ENCODE data around the gene ARID1B.

The ARID1B gene

DNA sequence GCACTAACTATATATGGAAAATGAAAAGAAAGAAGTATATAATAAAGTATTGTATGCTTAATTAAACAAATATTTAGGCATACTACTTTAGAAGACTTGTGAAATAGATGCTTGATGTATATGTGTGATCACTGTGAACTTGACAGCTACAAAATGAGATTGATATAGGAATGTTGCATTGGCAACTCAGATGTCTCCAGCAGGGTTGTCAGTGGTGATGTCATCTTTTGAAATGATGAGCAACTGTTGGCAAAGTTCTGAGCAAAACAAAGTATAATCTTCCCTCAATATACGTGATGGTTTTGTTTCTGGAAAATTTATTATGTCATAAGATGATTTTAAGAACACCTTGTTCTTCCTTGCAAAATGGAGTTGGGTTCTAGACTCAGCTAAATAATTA lies 133.8 kb downstream of the ARID1B start:
- no peak for DNase-seq

DNA sequence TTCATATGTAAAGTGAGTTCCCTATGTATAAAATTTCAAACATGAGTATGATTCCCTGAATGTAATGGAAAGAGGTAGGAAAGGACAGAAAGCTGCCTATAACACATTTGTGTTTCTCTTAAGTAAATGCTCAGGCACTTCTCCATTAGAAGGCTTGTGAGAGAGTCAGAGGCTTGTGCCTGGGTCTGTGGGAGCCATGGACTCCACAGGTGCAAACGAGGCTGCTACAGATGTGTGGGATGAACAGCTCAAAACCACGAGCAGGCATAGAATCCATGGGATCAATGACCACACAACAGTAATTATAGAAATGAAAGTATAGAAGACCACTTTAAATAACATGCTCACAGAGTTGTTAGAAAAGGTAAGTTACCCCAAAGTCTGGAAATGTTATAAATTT lies 134.4 kb downstream of the ARID1B start:
- DNase-seq: no peak

DNA sequence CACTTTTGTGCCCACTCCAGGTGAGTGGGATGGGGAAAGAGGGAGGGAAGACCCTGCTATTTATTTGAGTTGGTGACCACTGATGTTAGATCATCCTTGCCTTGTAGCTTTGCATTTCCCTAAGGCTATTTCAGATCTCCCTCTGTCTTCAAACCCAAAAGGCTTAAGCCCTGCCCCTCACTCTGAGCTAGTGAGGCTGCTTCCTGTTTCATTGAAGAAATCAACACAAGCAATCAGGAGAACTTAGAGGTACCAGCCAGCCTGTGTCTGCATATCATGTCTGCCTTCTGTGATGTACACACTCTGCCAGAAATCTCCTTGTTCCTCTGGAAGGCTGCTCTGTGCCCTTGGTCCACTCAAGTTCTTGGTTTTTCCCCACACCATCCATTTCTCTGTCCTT lies 135.3 kb downstream of the ARID1B start:
- no peak for DNase-seq

DNA sequence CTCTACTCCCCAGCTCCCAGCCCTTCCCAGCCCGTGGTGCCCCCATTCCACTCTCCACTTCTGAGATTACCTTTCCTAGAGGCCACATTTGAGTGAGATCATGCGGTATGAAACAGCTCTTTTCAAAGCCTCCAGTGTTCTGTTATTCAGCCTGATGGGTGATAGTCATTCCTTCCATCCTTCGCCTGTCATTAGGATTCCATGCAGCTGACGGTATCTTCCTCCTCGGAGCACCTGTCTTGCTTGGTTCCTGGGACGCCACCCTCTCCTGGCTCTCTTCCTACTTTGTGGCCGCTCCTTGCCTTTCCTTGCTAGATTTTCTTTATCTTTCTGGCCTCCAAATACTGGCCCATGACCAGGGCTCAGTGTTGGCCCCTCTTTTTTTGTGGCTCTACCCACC lies 137.0 kb downstream of the ARID1B start:
- DNase-seq: no peak

DNA sequence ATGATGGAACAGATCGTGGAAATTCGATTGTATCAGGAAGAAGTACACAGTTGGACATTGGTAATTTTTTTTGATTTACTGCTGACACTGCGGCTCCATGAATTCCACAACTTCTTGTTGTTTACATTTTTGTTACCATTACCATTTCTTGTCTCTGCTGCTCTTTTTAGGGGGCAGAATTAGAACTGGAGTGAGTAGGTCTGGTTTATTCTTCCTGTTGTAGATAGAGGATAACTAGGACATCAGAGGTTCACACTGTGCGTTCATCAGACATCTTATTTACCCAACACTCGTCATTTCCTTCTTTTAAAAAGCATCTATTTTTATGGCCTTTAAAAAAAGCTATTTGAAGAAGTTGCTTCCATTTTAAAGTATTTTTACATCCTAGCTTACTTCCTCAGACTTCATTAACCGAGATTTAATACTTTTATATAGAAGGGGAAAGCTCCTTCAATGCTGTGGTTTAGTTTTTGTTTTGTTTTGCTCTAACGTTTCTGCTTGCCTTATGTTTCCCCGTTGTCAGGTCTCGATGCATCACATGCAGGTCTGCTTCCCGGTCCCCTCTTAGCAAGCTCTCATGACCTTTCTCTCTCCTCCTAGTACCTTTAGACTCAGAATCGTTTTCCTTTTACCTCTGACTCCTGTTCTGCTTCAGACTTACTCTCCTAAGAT lies 139.1 kb downstream of the ARID1B start:
- no peak for DNase-seq

DNA sequence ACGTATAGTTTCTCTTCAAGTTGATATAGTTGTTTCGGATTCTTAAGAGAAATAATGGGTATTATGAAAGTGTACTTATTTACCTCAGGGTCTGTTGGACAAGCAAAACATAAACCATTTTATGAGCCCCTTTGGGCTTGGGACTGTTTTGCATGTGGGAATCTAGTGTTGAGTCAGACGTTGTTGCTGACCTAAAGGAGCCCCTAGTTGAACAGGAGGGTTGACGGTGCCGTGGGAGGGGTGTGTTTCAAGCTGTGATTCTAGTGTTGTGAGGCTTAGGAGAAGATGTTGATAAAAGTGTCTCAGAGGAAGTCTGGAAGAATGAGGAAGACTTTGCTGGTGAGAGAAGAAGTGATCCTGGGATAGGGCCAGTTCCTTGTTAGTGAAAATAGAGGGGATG lies 140.0 kb downstream of the ARID1B start:
- no peak for DNase-seq

DNA sequence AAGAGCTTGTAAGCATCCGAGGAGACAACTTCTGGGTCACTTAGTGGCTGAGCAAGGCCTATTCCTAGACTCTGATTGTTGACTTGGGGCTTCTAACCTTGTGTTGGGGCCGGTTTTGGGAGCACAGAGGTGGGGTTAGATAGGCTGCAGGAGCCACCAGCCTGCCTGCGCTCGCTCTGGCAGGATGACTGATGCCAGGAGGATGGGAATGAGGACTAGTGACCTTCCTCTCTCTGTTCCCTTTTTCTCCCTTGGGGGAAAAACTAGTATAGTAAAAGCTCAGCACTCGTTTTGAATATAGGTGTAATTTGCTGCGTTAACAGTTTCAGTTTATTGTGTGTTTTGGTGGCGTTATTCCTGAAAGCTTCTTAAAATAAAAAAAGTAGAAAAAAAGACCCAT lies 141.5 kb downstream of the ARID1B start:
- no peak for DNase-seq

DNA sequence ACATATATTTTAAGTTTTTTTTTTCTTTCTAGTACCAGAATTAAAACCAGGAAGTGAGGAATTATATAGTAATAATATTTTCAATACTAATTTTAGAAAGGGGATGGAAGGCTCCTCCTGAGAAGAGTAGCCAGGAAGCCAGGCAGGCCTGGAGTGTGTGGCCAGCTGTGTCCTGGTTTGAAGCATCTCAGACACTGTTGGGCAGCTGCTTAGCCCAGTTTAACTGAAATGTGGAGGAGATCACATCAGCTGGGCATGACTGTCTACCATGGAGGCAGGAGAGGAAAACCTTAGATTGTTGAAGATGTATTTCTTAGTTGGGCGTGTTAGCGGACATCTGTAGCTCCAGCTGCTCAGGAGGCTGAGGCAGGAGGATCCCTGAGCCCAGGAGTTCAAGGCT lies 142.2 kb downstream of the ARID1B start:
- no peak for DNase-seq

DNA sequence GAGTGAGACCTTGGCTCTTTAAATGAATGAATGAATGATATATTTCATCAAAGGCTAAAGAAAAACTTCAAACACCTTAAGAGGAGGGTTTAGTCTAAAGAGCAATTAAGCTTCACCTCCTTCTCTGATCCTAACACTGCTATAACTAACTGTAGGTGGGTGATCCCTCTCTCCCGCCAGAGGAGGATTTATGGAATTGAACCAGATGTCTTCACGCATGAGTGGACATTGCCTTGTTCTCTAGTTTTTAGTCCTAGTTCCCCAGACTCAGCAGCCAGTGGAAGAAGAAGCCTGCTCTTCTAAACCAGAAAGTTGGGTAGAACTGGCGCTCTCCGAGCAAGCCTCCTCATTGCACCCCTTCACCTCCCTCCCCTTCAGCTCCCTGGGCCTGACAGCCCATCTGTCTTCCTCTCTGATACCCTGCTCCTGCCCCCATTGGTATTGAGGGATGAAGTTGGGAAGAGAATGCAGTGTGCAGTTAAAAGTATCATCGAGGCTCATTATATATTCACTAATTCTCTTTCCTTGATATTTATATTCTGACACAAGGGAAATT lies 142.7 kb downstream of the ARID1B start:
- peak; percentile 27 for DNase-seq

DNA sequence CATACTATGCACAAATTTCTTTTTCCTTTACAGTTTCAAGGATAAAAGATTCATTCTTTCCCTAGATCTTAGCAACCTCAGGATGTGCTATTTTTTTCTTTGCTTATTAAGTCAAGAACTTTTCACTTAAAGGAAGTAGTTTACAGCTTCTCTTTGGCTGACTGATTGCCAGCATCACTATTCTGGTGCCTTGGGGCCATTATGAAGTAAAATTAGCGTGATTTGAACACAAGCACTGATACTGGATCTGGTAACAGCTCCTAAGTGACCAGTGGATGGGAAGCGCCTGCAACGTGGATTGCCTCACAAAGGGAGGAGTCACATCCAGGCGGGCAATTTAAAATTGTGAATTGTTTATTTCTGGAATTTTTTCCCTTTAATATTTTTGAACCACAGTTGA lies 147.1 kb downstream of the ARID1B start:
- DNase-seq: no peak

DNA sequence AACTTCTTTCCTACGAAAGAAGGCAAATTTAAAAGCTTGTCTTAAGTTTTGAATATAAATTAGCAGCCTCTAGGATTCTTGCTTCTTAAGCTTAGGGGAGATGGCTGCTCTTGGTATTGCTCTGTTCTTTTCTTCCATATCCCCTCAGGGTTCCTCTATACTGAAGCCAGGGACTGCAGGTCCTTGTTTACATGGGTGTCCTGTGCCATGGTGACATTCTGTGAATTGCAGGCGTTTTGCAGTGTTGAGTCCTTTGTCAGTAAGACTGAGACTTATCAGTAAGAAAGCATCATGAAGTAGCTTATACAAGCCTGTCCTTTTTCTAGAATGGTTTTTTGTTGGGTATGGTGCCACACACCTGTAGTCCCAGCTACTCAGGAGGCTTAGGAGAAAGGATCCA lies 147.8 kb downstream of the ARID1B start:
- DNase-seq: no peak

DNA sequence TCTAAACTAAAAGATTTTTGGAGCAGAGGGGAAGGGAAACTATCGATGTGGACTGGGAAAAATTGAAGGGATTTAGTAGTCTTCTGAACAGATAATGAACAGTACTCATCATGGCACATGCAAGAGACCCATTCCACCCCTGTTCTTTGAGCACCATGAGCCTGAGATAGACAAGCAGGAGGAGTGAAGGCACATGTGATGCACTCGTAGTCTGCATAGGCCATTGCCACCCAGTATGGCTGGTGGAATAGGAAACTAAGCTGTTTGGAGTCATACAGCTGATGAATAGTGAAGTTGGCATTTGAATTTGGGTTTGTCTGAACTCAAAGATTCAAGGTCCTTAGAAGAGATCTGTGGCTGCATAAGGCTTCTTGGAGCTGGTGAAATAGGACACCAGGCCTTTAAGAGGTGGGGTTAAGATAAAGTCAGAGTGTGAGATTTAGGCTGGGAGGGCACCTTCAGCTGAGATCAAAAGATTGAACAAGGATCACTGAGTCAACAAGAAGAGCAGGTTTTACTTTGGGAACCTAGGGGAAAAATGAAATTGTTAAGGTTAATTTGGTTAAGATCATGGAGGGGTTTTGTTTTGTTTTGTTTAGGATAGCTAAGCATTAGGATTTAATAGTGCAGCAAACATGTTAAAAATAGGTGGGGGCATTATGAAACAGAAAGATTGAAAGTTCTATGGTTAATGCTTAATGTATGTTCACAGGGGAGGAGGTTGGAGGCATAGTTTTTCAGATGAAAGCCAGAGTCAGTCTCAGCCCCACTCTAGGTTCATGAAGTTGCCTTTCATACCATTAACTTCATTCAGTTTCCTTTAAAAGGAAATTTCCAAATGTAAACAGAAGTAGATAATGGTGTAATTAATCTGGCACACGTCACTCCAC lies 148.8 kb downstream of the ARID1B start:
- no peak for DNase-seq

DNA sequence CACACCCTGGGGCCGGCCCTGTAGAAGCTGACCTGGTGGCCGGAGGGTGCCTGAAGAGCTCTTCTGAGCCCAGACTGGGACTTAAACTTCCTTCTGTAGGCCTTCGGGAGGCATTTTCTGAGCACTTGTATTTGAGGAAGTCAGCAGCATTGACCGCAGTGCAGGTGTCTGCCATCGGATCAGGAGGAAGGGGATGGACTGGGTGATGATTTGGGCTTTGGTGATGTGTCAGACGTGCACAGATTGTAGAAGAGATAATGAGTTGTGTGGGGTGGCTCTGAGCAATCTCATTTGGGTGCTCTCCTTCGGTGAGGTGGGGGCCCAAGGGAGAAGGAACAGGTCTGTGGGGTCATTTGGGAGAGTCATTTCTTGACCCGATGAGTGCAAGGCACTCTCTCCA lies 150.9 kb downstream of the ARID1B start:
- DNase-seq: no peak

DNA sequence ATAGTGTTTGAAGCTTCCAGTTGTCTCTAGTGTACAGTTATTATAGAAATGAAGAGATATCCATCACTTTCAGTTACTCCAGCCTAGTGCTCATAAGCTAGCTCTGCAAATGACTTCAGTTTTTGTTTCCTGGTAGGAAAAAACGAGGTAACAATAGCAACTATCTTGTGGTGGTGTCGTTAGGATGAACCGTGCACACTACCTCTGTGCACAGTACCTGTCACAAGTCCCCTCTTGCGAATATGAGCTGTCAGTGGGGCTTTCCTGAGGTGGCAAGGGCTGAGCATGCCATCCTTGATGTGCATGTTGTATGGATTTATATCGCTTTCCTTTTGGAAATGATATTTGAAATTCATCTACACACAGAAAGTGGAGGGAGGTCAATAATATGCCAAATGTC lies 151.8 kb downstream of the ARID1B start:
- no peak for DNase-seq

DNA sequence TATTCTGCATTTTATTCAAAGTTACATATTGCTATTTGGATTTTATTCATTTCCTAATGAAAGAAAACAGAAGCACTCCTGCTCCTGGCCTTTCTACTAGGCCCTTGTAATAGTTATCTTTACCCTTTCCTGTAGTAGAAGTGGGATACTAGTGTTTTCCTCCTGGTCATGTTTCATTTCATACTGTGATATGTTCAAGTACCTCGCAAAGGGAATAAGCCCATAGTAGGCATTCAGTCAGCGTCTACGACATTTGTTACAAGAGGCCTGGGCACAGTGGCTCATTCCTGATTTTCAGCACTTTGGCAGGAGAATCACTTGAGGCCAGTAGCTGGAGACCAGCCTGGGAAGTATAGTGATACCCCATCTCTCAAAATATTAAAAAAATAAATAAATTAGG lies 154.1 kb downstream of the ARID1B start:
- no peak for DNase-seq

DNA sequence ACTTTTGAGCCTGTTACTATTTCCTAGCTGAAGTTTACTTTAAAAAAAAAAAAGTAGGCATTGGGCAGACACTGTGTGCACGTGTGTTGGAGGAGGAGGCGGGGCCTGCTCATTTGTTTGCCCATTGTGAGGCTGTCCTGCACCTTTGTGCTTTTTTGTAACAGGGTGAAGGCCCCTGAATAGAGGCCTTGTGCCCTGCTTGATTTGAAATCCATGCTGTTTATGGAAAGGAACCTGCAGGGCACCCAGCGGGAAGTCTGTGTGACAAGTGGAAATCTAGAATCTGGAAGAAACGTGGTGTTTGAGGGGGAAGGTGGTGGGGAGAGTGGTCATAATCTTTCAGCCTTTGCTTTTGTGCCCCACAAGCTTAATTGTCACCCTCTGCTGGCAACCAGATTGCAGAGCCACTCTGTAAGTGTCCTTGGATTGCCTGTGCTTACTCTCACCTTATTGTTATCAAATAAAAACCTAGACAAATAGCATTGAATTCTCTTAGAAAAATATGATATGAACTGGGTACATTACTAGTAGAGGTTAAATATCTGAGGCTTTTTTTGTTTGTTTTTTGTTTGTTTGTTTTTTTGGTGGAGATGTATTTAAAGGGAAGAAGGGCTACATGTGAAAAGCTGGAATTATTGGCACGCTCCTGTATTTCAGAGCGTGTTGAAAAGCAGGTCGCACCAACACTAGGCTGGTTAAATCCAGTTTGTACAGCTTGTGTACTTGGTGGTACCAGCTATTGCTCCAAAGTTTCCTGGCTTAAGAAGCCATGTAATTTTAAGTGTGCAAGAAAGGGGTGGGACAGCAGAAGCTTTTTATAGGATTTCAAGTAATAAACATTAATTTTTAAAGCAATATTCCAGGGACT lies 156.3 kb downstream of the ARID1B start:
- peak; percentile 57 for DNase-seq

DNA sequence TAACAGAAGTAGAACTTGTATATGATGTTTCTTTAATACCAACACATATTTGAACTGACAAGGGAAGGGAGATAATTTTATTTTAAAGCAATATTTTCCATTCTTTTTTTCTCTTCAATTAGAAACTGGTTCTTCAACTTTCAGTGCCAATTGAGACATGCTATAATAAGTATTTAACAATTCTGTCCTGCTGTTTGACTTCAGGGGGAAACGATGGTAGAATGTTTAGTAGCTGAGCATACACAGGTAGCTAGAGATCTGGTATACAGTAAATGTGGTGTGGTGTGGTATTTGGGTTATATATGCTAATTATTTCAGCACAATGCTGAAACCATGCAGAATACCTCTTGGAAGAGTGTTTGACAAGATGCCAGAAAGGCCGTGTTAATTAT lies 156.9 kb downstream of the ARID1B start:
- DNase-seq: no peak

DNA sequence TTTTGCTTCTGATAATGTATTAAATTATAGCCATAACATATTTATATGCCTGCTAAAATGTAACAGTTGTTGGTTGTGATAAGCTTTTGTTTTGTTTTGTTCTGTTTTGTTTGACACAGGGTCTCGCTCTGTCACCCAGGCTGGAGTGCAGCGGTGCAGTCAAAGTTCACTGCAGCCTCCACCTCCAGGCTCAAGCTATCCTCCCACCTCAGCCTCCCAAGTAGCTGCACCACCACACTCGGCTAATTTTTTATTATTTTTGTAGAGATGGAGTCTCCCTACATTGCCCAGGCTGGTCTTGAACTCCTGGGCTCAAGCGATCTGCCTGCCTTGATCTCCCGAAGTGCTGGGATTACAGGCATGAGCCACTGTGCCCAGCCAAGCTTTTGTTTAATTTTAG lies 157.8 kb downstream of the ARID1B start:
- no peak for DNase-seq

DNA sequence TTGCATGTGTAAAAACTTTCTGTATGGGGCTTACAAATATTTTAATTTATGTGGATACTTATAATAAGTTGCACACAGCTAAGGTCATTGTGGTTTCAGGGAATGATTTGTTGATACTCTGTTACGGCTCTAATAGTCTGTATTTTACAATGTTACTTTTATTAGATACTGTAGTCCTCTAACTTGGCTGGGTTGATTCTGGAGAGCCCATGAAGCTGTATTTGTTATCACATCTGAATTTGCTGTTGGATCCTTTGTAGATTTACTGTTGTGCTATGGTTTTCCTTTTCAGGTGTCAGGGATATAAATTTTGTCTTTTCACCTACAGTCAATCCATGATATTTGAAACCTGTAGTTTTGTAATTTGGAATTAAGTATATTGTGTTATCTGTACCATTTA lies 161.0 kb downstream of the ARID1B start:
- DNase-seq: no peak

DNA sequence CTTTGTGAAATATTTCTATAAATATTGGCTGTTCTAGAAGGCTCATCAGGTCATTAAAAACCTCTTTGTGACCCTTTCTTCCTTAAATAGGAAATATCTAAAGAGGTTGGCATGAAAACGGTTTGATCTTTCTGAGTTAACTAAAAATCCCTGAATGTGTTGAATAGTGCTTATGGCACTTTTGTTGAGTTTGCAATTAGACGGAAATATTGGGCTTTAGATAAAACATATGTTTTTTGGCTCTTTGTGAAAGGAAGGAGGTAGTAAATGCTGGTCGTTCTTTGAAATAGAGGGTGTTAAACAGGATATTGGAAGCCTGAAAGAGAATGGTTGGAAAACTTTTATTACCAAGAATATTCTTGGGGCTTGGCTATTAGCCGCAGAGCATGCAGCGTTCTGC lies 163.0 kb downstream of the ARID1B start:
- no peak for DNase-seq

DNA sequence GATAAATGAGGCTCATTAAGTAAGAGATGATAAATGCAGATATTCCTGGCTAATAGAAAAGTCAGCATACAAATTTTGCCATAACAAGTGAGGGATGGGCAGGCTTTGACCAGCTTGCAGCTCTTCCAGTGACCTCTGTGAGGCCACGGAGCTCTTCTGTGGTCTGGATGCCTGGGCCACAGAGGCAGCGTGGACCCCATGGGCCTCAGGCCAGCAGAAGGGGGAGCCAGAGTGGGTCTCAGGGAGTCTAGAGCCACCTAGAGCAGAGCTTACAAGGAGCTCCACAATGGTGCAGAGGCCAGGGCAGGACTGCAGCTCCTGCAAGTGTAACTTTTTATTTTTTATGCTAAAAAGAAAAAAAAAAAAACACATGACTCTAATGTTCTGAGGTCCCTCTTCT lies 165.1 kb downstream of the ARID1B start:
- no peak for DNase-seq

DNA sequence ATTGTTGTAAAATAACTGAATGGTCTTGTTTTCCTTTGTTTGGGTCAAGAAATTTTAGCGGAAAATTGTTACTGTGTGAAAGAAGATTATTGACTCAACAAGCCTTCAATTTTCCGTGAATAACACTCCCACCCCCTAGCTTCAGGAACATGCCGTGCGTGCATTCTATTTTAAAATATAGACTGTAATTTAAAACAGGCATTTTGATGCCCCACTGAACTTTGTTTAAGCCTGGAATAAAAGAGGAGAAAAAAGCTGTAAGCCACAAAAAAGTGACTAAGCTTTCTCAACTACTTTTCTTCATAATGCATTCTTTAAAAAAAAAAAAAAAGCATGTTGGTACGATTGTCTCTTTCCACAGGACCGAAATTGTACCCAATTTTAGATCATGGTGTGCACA lies 166.0 kb downstream of the ARID1B start:
- no peak for DNase-seq

DNA sequence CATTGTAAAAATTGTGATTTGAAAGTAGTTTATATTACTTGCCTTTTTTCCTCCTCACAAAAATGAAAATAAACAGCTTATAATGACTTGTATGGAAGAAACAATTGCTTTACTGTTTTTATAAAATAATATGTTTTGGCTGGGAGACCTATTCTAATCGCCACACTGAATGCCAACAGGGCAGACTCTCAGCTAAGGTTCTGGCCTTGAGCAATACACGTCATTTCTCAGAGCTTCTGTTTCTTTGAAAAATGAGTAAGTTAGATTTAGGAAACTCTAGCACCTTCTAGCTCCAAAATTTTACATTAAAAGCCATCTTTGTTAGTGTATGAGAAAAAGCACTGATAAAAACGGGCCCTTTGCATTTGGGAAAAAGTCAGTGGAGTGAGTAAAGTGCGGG lies 166.6 kb downstream of the ARID1B start:
- DNase-seq: no peak

Measured in retina (tissue), 1 donor.